HFFc6 (cell line): ENCODE data around the gene MAEA. TPM values are rescaled to one million over a fixed set of nuclear protein-coding genes. Genes with fewer than 3 reads are reported as not detected.

Experiments used
- DNase-seq: peaks from one replicate; pipeline ENCODE4 v3.0.0-alpha.2; 2018
- H3K27ac Mint-ChIP-seq: 2 replicates; pipeline ENCODE4 v1.8.0; 2020; ENCODE audit warnings: mild to moderate bottlenecking, mixed read lengths
- H3K27me3 Mint-ChIP-seq: 2 replicates; pipeline ENCODE4 v1.8.0; 2021; ENCODE audit warnings: mild to moderate bottlenecking, moderate library complexity, mixed read lengths; ENCODE audit not compliant: insufficient read depth
- H3K36me3 Mint-ChIP-seq: 2 replicates; pipeline ENCODE4 v1.8.0; 2021; ENCODE audit warnings: low read depth, mixed read lengths
- H3K4me1 Mint-ChIP-seq: 2 replicates; pipeline ENCODE4 v1.8.0; 2020; ENCODE audit warnings: low read depth, mixed read lengths
- H3K4me3 Mint-ChIP-seq: 2 replicates; pipeline ENCODE4 v1.8.0; 2020; ENCODE audit warnings: mild to moderate bottlenecking, moderate library complexity, mixed read lengths
- H3K9me3 Mint-ChIP-seq: 2 replicates; pipeline ENCODE4 v1.8.0; 2020; ENCODE audit warnings: mild to moderate bottlenecking, mixed read lengths
- total RNA-seq, 6 experiments: library from RNA; stranded (reverse); fragmentation: NEBNext Ultra II Directional; extraction: Animal tissue kit (Norgen Biotek cat#: 25700); gene quantifications; 2 replicates in 1 of 6; 3 replicates in 5 of 6; pipeline ENCODE4 v1.2.3, GENCODE V29; 2021
- TF ChIP-seq, protein P1 (sequence below): fragments of 200-600 bp; sonication (generic); IDR thresholded peaks from 2 replicates; pipeline ENCODE4 v1.5.0; 2021; ENCODE audit warnings: antibody characterized with exemption, mild to moderate bottlenecking

The MAEA gene
- total RNA-seq, 6 experiments from 2014 or later, result 56.0 to 65.4 (median 60.6) TPM

- no peak for DNase-seq
- TF ChIP-seq, protein P1, sequence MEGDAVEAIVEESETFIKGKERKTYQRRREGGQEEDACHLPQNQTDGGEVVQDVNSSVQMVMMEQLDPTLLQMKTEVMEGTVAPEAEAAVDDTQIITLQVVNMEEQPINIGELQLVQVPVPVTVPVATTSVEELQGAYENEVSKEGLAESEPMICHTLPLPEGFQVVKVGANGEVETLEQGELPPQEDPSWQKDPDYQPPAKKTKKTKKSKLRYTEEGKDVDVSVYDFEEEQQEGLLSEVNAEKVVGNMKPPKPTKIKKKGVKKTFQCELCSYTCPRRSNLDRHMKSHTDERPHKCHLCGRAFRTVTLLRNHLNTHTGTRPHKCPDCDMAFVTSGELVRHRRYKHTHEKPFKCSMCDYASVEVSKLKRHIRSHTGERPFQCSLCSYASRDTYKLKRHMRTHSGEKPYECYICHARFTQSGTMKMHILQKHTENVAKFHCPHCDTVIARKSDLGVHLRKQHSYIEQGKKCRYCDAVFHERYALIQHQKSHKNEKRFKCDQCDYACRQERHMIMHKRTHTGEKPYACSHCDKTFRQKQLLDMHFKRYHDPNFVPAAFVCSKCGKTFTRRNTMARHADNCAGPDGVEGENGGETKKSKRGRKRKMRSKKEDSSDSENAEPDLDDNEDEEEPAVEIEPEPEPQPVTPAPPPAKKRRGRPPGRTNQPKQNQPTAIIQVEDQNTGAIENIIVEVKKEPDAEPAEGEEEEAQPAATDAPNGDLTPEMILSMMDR, result no peak
- Mint-ChIP-seq H3K36me3 (peaks cover 1% of the 10 kb centered on the region), H3K4me1 (peaks cover 10% of the 10 kb centered on the region; the same call in 1 of the 2 replicates), H3K27ac (no peak overlapping the region), H3K4me3 (no peak overlapping the region), H3K27me3 (no peaks in the 10 kb centered on the region), H3K9me3 (no peaks in the 10 kb centered on the region)
Measured at GRCh38 chr4:1361431-1361830, 71.7 kb downstream of the MAEA start.

DNA sequence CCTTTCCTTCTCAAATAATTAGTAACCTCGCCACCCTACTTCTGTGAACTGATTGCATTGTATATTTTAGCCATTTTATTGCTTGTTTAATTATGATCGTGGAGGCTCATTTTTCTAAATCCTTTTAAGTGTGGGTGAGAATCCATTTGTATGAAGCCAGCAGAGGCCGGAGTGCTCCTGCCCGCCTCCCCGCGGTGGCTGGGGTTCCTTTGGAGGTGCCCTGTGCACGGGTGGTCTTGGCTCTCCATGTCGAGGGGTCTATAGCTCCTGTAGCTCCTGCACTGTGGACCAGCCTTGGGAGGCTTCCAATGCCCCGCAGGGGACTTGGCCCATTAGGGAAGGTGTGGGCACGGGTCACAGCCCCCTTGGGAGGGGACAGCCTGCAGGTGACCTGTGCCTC is 72.4 kb downstream of the MAEA start:
- TF ChIP-seq, protein P1, result no peak
- no peak overlapping the region for H3K4me3 Mint-ChIP-seq
- H3K36me3 Mint-ChIP-seq, result no peaks in the 10 kb centered on the region; the same call in 1 of the 2 replicates
- H3K27me3 Mint-ChIP-seq, result no peaks in the 10 kb centered on the region
- H3K4me1 Mint-ChIP-seq, result peaks cover 10% of the 10 kb centered on the region; the same call in 1 of the 2 replicates
- DNase-seq, result no peak
- no peaks in the 10 kb centered on the region for H3K9me3 Mint-ChIP-seq
- H3K27ac Mint-ChIP-seq, result no peak overlapping the region

DNA sequence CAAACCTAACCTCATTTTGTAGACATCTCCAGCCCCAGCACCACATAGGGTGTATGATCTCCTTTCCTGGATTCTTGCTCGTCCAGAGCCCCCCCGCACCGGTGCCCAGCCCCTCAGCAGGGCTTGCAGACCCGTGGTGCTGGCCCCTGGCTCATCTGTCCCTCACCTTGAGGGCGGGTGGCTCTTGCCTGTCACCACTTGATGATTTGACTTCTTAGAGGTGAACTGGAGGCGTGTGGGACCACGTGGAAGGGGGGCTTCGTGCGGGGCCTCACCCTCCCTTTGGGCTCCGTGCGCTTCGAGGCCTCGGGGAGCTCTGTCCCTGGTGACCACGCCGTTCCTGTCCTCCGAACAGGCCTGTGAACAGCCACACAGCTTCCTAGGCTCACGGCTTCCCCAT is 72.8 kb downstream of the MAEA start:
- no peak overlapping the region for H3K27ac Mint-ChIP-seq
- peaks cover 10% of the 10 kb centered on the region; the same call in 1 of the 2 replicates for H3K4me1 Mint-ChIP-seq
- no peaks in the 10 kb centered on the region for H3K27me3 Mint-ChIP-seq
- H3K4me3 Mint-ChIP-seq, result no peak overlapping the region
- DNase-seq, result no peak
- H3K36me3 Mint-ChIP-seq, result no peaks in the 10 kb centered on the region; the same call in 1 of the 2 replicates
- TF ChIP-seq, protein P1, result no peak
- no peaks in the 10 kb centered on the region for H3K9me3 Mint-ChIP-seq

GRCh38 chr4:1363513-1363912 is 73.8 kb downstream of the MAEA start:
- no peak for DNase-seq
- H3K9me3 Mint-ChIP-seq, result no peaks in the 10 kb centered on the region
- TF ChIP-seq, protein P1, result no peak
- no peak overlapping the region for H3K4me3 Mint-ChIP-seq
- H3K27me3 Mint-ChIP-seq, result no peaks in the 10 kb centered on the region
- H3K27ac Mint-ChIP-seq, result no peak overlapping the region
- peaks cover 10% of the 10 kb centered on the region; the same call in 1 of the 2 replicates for H3K4me1 Mint-ChIP-seq
- no peaks in the 10 kb centered on the region; the same call in 1 of the 2 replicates for H3K36me3 Mint-ChIP-seq

DNA sequence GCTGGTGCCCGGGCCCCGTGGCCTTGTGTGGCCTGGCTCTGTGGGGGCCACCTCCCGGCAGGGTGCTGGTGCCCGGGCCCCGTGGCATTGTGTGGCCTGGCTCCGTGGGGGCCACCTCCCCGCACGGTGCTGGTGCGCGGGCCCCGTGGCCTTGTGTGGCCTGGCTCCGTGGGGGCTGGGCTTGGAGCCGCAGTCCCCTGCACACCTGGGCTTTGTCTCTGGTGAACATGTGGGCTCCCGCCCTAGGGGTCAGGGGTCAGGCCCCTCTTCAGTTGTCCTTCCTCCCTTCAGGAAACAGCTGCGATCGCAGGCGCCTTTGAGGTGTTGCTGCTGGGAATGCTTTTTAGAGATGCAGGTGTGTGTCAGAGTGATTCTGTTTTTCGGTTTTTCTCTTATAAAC is 74.5 kb downstream of the MAEA start:
- no peak for DNase-seq
- Mint-ChIP-seq H3K4me1 (peaks cover 10% of the 10 kb centered on the region; the same call in 1 of the 2 replicates), H3K36me3 (no peaks in the 10 kb centered on the region; the same call in 1 of the 2 replicates), H3K27me3 (no peaks in the 10 kb centered on the region), H3K4me3 (no peak overlapping the region), H3K27ac (no peak overlapping the region), H3K9me3 (no peaks in the 10 kb centered on the region)
- TF ChIP-seq, protein P1, result no peak
